ENCODE measurements around the gene MAP3K15.

DNA sequence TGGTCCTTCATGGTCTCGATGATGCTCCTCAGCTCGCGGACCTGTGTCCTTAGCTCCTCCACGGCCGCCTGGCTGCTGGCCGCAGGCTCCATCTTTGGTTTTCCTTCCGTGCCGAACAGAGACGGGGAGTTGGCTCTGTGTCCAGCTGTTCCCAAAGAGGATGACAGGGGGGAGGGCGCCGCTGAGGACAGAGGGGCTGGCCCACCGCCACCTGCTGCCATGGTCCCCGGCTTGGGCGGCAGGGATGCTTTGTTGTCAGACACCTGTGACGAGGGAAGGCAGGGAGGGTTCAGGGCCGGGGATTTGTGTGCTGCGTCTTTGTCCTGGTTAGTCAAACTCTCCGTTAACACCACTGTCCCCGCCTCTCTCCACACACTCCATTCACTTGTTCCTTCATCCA is 26.6 kb upstream of the MAP3K15 start:
- TF ChIP-seq, protein P1, sequence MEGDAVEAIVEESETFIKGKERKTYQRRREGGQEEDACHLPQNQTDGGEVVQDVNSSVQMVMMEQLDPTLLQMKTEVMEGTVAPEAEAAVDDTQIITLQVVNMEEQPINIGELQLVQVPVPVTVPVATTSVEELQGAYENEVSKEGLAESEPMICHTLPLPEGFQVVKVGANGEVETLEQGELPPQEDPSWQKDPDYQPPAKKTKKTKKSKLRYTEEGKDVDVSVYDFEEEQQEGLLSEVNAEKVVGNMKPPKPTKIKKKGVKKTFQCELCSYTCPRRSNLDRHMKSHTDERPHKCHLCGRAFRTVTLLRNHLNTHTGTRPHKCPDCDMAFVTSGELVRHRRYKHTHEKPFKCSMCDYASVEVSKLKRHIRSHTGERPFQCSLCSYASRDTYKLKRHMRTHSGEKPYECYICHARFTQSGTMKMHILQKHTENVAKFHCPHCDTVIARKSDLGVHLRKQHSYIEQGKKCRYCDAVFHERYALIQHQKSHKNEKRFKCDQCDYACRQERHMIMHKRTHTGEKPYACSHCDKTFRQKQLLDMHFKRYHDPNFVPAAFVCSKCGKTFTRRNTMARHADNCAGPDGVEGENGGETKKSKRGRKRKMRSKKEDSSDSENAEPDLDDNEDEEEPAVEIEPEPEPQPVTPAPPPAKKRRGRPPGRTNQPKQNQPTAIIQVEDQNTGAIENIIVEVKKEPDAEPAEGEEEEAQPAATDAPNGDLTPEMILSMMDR (IDR thresholded peaks at IDR 0.05) = no peak
- TF ChIP-seq POLR2A (IDR thresholded peaks at IDR 0.05) = no peak
